Activated effector memory CD4-positive, alpha-beta T cell treated with Interleukin-2 at 50 U/mL for 16 hours (primary cell): Measurements from ENCODE around the gene LIPM.
"Not testable (repeated sequence)": the region's sequence is repeated elsewhere in the genome, so short reads cannot be mapped to it uniquely, and the experiment has no call there.

Experiments
- DNase-seq: peaks from one replicate; pipeline ENCODE4 v3.0.0-alpha.2; 2020

Gene LIPM

DNA sequence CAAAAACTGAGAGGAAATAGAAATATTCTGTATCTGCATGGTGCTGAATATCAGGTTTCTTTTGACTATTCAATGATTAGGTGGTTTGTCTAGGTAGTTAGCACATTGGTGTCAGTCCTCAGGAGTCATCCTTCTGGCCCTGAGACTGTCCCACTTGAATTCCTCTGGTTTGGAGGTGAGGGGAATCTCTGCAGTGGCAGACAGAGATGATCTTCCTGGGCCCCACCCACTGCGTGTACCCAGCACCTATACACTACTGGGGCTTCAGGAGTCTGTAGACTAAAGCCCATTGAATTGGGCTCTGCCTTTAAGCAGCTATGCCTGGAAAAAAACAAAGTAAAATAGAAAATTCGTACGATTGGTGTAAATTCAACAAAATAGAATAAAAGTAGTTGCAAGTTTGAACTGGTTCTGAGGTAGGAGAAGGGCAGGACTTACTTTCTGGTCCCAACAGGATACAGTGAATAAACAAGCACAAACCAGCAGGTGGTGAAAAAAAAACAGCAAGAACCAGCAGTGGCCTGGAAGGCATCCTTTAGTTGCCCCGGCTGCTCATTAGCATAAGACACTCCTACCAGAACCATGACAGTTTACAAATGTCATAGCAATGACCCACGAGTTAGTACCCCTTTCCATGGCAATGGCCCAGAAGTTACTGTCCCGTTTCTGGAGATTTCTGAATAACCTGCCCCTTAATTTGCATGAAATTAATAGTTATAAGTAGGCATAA, 1.7 kb downstream of the LIPM start:
- no peak for DNase-seq

DNA sequence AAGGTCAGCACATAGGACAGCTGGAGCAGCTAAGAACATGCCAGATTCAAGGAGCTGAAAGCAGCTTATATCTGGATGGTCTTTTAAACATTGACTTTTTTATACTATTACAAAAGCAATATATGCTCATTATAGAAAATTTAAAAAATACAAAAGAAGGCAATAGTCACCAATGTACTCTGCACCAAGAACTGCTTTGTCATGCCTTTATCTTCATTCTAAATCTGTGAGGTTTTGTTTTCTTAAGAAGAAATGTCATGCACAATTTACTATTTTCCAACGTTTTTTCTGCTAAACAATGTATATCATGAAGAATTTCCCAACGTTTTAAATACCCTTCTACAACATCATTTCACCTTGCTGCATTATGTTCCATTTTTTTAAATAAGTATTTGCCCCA, 2.8 kb downstream of the LIPM start:
- DNase-seq, result no peak

DNA sequence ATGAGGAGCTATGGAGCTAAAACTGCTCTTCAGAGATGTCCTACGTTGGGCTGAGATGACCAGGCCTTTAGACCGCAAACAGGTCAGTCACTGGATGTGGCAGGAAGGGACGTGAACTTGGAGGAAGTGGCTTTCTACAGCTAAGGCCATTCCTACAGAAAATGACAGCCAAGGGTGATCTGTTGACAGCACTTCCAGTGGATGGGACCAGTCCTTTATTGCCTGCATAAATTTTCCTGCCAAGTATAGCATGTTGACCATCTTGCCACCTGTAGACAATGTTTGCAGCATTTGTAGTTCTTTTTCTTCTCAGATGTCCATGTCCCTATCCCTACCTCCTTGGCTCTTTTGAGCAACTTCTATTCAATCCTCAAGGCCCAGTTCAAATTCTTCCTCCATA, 3.4 kb downstream of the LIPM start:
- no peak for DNase-seq

DNA sequence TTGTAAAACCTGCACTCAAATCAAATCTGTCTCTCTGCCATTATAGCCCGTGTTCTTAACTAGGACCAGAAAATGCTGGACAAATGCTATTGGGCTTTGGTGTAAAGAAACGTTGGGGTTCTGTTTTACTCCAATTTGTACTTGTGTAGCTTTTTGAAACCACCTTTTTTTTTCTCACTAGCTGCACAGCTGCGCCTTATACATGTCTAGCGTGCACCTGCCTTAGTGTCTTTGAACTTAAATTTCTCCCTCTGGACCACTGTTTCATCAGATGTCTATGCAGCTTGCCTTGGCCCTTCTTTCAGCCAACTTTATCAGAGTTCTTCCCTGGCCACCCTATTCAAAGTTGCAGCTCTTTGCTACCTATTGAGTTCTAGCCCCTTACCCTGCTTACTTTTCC, 7.1 kb downstream of the LIPM start:
- DNase-seq, result no peak

DNA sequence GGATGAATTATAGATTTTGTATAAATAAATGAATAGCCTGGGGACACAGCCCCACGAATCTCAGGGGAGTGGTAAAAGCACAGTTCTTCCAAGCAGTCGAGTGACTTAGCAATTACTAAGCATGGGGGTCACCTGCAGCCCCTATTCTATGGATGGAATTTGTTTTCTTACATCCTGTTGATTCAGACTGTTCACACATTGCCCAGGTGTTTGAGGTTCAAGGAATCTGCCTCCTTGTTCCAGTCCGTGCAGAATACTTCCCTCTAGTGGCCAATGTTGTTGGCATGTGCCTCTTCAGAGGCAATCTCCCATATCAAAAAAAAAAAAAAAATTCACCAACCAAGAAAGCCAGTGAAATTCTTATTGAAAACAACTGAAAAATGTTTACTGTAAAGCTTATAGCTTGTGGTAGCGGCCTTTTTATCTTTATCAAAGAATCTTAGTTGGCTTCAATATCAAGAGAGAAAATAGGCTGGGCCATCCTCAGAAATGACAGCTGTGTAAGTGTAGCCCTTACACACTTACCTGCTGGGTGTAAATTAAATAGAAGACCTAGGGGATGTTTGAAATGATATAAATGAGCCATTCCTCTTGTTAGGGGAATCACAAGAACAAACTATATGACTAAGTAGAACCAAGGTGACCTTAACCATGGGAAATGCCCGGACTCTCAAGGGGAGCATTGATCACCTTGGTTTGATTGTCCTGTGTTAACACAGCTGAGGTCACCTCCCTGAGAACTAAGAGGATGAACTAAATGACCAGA, 7.8 kb downstream of the LIPM start:
- DNase-seq, result no peak

DNA sequence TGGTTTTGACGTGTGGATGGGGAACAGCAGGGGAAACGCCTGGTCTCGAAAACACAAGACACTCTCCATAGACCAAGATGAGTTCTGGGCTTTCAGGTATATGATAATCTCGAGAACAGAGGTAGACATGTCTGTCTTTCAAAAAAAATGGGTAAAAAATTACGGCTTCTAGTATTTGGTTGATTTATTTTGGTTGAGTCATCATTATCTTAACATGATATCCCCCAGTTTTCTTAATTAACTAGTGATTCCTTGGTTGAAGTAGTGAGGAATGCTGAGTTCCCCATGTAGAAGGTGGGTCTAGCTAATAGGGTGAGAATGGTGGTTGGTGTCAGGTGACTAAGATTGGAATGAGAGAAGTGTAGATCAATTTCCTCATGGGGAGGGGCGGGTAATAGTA, 10.7 kb downstream of the LIPM start:
- DNase-seq, result no peak

DNA sequence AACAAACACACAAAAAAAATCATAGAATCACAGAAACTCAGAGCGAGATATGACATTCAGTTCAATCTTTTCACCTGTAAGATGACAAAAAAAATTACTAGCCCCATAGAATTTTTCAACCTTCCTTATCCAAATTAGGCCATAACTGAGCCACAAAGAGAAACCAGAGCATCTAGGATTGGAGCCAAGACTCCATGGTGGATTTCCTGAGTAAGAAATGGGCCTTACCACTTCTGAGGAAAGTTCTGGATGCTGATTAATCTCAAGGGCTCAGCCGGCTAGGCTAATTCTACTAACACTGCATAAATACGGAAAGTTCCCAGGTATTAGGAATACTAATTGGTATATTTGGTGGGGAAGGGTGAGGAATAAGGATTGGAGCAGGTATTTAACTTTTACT, 16.8 kb downstream of the LIPM start:
- no peak for DNase-seq

DNA sequence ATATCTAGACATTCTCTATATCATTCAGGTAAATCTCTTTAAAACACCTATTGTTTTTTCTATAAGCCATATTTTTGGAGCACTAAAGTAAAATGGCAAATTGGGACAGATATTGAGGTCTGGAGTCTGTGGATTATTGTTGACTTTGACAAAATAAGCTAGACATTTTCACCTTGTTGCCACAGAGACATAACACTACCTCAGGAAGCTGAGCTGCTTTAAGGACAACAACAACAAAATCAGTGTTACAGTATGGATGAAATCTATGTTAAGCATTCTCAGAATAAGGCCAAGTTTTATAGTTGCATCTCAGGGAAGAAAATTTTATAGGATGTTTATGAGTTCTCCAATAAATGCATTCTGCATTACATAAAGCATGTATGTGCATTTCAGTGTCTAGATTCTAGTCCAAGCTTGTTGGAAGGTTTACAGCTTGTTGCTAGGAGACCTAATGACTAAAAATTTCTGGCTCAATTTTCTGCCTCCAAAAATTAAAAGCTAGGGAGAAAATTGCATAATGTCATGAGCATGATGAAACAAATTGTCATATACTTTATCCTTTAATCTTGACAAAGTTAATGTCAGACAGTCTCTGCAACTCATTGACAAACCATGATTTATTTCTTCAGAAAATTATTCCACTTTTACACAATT, 18.3 kb downstream of the LIPM start:
- DNase-seq, result no peak

DNA sequence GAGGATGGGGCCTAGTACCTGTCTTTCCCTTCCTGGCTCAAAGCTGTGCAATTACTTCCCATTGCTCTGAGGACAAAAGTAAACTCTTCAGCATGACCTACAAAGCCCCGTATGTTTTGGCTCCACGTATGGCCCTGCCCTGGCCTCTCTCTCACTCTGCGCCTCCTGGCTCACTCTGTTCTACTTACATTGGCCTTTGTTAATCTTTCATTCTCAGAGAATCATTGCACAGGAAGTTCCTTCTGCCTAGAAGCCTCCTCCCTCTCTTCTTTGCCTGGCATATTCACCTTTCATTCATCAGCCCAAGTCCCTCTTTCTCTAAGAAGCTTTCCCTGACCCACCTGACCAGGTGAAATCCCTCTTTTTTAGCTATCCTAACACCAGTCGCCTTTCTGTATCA, 23.9 kb downstream of the LIPM start:
- DNase-seq, result no peak

DNA sequence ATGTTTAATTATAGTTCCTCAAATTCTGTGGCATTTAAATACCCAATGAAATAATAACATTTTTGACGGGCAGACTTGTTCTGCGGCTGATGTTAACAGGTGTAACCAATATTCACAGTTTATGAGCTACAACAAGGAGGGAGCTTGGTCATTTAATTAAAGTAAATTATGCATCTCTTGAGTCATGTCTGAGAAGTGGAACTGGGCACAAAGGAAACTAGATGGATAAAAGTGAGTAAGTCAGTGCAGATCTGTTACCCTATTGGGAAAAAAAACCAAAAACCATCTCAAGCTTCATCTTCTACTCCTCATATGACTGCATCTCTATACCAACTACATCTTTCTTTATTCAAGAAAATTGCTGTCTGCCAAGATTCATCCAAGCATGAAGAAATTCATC, 25.1 kb downstream of the LIPM start:
- no peak for DNase-seq

DNA sequence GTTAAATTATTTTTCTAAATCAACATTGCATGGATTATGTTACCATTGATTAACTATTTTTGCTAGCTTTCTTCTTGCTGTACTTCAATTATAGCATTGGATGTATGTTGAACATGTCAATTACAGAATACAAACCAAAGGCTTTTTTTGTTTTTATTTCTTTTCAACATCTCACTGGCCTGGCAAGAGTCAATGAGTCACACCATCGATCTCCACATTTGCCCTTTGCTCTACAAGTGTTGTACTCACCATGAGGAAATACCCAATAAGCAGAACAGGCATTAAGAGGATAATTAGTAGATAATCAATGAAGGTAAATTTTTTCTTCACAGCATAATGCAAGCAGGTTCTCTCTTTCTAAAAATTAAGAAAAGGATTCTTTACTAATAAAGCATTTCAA, 25.8 kb downstream of the LIPM start:
- DNase-seq, result no peak

DNA sequence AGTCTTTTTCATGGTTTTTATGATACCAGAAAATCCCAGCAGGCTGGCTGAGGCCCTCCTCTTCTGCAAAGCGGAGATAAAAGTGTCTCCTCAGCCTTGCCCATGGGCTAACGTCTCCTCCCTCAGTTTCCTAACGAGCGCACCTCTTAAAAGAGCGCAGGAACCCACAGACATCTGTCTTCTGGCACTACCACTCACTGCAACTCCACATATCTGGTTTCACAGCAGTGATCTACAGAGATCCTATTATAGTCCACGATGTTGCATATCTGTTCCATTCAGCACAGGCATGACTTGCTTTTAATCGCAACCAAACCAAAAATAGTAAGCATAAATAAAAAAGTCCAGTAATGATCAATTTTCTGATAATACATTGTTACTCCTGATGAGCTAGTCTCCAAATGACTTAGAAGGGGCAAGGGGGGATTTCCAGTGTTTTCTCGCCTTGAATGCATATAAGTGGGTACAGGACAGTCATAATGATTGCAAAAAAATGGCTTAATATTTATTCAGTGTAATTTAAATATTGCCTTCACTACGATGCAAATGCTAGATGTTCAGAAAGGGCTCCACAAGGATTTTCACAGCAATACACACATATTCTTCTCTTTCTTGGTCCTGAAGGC, 28.2 kb downstream of the LIPM start:
- no peak for DNase-seq

DNA sequence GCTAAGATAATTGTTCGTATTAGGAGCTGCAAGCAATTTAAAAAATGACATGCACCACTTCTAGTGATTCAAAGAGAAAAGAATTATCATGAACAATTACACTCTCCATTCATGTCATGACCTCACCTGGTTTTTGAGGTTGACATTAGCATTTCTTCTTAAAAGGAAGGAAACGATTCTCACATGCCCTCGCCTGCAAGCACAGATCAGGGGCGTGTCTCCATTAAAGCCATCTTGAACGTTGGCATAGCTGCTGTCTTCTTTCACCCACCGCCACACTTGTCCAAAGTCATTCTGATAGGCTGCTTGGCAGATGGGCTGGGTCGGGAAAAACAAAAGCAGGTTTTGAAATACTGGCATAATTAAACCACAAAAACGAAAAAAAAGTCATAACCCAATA, 29.2 kb downstream of the LIPM start:
- peak; percentile 32 for DNase-seq

DNA sequence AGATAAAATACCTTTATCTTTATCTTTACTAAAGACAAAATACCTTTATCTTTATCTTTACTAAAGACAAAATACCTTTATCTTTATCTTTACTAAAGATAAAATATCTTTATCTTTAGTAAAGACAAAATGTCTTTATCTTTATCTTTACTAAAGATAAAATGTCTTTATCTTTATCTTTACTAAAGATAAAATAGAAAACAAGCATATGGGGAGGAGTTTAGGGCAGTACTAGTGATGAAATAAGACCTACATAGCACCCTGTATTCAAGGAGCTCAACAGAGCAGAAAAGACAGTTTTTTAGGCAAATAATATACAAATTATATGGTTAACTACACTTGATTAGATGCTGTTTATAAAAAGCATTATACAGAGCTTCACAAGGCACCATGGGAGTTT, 29.8 kb downstream of the LIPM start:
- no peak for DNase-seq

DNA sequence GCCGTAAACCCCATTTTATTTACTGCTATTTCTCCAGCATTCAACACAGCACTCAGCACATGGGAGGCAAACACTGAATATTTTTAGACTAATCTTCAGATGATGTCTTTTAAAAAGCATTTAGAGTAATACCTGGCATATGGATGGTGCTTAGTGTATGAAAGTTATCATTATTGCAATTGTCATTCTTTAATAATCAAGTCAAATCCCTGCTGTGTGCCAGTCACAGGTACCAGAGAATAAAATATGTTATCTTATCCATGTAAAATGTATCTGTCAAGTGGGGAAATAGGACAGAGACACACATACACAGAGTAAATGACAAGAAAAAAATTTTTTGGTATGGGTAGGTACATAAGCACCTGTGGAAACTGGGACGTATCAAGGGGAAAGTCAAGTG, 30.6 kb downstream of the LIPM start:
- DNase-seq, result no peak

DNA sequence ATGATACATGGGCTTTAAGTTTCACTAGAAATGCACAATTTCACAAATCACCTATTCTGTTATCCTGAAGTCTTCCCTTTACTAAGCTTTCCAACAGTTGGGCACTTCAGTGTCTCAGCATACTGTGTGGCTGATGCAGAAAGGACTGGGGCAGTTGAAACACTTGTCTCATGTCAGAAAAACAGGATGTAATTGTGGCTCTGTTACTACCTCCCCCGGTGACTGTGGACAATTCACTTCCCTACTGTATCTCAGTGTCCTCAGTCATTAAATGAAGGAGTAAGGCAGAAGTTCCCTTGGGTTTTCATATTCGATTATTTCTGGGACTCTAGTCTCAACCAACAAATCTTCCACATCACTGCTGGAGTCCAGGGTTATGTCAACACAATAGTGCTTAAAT, 31.2 kb downstream of the LIPM start:
- no peak for DNase-seq

DNA sequence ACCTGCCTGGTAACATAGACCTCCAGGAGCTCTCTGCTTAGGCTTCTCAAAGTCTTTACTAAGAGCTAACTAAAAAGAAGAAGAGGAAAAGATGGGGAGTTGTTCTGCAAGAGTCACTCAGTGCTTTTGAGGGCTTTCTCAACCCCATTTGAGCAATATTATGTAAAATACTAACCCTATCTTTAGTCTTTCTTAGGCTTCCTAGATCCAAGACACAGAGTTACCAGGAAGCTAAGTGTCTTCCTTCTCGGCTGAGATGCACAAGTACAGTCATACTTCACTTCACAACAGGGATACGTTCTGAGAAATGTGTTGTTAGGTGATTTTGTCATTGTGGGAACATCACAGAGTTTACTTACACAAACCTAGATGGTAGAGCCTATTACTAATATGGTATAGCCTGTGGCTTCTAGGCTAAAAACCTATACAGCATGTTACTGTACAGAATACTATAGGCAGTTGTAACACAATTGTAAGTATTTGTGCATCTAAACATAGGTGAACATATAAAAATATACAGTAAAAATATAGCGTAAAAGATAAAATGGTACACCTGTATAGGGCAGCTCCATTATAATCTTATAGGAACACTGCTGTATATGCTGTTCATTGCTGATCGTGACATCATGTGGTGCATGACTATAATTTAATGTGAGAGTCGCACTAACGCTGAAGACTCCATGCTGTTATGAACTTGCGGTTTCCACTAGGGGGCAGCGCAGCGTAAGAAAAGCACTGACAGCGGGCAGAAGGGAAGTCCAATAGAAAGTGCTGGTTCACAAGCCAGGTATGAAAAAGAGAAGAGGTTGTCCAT, 32.8 kb downstream of the LIPM start:
- peak; percentile 76 for DNase-seq

DNA sequence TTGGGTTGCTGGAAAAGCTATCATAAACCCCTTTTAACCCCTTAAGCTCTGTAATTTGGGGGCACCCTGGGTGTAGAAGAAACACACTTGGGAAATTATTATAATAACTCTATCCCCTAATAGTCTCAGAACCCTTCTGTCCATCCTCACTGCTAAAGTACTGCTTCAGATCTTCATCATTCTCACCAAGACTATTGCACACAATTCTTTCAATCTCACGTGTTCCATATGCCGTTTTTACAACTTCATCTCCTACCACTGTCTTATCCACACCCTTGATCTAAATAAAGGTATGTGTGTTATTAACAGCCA, 33.3 kb downstream of the LIPM start:
- DNase-seq, result no peak

DNA sequence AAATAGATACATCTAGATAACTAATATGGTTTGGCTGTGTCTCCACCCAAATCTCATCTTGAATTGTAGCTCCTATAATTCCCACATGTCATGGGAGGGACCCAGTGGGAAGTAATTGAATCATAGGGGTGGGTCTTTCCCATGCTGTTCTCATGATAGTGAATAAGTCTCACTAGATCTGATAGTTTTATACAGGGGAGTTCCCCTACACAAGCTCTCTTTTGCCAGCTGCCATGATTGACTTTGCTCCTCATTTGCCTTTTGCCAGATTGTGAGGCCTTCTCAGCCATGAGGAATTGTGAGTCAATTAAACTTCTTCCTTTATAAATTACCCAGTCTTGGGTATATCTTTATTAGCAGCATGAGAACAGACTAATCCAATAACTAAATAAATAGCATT, 35.1 kb downstream of the LIPM start:
- DNase-seq, result not testable (repeated sequence)

DNA sequence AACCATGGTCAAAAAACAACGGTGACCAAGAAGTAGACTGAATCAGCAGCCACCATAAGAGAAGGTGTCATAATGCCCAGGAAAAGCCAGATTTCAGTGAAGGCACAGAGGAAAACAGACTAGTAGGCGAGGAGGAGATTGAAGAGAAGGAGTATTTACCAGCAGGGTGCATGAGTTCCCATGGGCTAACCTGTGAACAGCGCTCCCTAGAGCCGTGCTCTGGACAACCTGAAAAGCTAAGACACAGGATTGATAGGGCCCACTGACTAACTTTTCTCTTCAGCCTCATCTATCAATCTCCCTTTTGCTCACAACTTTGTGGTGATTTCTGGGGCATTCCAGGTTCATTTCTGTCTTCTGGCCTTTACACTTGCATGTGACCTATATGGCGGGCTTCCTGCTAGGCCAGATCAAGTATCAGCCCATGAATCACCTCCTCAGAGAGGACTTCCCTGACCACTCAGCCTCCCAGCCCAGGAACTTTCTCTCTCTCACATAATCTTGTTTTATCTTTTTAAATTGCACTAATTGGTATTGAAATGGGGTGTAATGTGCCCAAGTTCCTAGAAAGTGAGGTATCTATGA, 36.3 kb downstream of the LIPM start:
- no peak for DNase-seq

DNA sequence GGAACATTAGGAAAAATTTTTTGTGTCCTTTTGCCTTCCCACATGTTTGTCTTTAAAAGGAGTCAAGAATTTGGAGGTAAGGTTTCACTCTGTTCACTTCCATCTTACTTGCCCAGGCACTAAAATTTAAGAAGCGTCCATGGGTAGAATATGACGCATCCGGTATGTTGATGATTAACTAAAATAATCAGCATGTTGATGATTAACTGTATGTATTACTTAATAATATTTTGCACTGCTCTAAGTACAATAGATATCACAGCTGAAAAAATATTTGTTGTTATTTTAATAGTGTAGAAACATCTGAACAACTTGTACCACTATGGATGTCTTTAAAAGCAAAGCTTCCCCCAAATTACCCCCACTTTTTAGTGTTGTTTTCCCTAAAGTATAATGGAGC, 37.6 kb downstream of the LIPM start:
- DNase-seq, result no peak

DNA sequence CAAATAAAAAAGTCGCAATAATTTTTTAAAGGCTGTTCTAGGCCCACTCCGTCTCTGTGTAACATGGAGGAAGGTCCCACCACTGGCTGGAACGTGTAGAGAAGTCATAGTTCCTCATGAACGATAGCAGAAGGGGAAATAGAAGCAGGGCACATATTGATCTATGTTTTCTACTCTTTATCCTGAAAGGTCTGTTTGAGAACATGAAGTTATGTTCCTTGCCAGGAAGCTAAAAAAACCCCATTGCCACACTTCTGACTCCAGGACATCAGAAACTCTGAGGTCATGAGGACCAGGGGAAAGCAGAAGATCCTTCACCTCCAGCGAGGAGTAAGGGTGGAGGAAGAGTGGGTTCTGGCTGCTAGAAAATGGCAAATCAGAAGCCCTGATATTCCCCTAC, 38.4 kb downstream of the LIPM start:
- DNase-seq, result no peak
